ENCODE measurements around the gene KCNC1. TPM values are rescaled to one million over a fixed set of nuclear protein-coding genes. Genes with fewer than 3 reads are reported as not detected.
A peak's percentile ranks its signal among the peaks of the same experiment; 100 is the strongest.

KCNC1 gene
- total and polyA plus RNA-seq, 2 experiments from 2014 or later, result 0.11 TPM; not detected in 1

DNA sequence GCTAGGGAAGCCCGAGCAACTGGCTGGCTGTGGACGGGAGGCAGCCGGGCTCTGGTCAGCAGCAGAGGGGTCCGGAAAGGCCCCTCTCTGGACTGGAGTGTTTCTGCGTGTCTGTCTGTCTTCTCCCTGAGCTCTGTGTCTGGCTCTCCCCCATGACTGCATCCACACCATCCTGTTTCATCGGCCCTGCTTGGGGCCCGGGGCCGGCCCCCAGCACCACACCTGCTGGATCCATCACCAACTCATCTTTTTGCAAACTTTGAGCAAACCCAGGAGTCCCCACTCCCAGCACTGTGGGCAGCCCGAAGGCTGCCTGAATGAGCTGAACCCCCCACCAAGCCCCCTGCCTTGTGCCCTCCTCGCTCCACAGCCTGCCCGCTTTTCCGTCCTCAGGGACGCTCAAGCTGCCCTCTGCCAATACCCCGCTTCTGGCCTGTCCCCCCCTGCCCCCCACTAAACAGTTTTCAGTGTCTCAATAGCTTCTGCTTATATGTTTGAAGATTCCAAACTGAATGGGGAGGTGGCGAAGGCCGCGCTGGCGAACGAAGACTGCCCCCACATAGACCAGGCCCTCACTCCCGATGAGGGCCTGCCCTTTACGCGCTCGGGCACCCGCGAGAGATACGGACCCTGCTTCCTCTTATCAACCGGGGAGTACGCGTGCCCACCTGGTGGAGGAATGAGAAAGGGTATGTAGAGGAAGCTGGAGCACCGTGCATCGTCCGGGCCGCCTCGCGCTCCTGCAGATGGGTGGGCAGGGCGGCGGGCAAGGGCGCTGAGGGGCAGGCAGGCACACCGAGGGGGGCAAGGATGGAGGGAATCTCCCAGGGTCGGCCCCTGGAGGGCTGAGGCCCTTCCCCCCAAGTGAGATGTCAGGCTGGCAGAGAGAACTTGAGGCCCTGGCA is 44.6 kb downstream of the KCNC1 start:
- no peak for DNase-seq (ENCODE audit: low spot score)
- TF ChIP-seq REST (IDR thresholded peaks at IDR 0.05; ENCODE audit: unreplicated experiment) (no peak), EZH2phosphoT487 (IDR thresholded peaks at IDR 0.05; ENCODE audit: unreplicated experiment) (no peak), ZNF114 (CRISPR knock-in tag; IDR thresholded peaks at IDR 0.05) (no peak)
- Histone ChIP-seq H3K27me3 (ENCODE audit: insufficient read depth) (no peaks in the 10 kb centered on the region), H2AFZ (no peak overlapping the region), H3K4me2 (no peak overlapping the region), H3F3A (replicated peaks; ENCODE audit: low read depth) (no peaks in the 10 kb centered on the region), H3K4me3 (no peak overlapping the region), H3K27ac (ENCODE audit: low read depth) (no peak overlapping the region), H3K4me1 (ENCODE audit: insufficient read depth) (no peaks in the 10 kb centered on the region), H3K9me2 (ENCODE audit: insufficient read depth) (no peaks in the 10 kb centered on the region), H3K79me2 (replicated peaks; ENCODE audit: insufficient read depth) (no peaks in the 10 kb centered on the region), H3K36me3 (ENCODE audit: insufficient read depth) (no peaks in the 10 kb centered on the region), H4K20me1 (replicated peaks; ENCODE audit: insufficient read depth) (no peaks in the 10 kb centered on the region)
- no peak overlapping the region for H3K4me3 Mint-ChIP-seq
- no peaks in the 10 kb centered on the region for H3K9me3 Mint-ChIP-seq
- H3K27ac Mint-ChIP-seq, result no peak overlapping the region
- H3K4me1 Mint-ChIP-seq, result peaks cover 2% of the 10 kb centered on the region; the same call in 2 of the 3 replicates
- H3K36me3 Mint-ChIP-seq (ENCODE audit: low read depth), result no peaks in the 10 kb centered on the region
- no peak for ATAC-seq
- peaks cover 7% of the 10 kb centered on the region for H3K27me3 Mint-ChIP-seq (ENCODE audit: insufficient read depth, low read depth, poor library complexity)

DNA sequence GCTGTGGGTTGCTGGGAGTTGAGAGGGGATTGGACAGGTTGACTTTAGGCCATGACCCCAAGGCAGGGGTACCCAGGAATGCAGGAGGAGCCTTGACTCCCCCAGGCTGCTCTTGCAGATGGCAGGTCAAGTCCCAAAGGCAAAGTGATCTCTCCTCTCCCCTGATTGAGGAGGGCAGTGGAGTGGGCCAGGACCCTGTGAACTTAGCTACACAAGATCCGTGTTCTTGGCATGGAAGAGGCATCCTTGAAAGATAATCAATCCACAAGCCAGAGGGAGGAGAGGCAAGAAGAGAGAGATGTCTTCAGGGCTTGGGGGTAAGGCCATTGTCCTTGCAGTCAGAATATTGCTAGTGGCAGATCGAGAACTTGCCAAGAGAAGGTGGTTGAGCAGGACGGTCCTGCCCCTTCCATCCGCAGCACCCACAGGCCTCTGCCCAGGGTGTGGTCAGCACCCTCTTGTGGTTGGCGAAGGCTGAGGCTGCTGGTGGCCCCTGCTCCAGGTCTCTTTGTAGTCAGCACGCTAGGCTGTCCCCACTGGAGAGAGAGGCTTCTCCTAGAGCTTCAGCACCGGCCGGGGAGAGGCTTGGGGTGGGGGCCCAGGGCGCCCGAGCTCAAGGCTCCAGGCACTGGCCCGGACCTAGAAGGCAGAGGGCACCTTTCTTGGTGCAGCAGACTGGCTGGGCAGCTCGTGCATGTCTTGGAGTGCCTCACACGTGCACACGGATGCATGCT is 45.4 kb downstream of the KCNC1 start:
- Histone ChIP-seq H3K79me2 (replicated peaks; ENCODE audit: insufficient read depth) (no peaks in the 10 kb centered on the region), H3K4me1 (ENCODE audit: insufficient read depth) (no peaks in the 10 kb centered on the region), H3K27ac (ENCODE audit: low read depth) (no peak overlapping the region), H3K27me3 (ENCODE audit: insufficient read depth) (no peaks in the 10 kb centered on the region), H3F3A (replicated peaks; ENCODE audit: low read depth) (no peaks in the 10 kb centered on the region), H3K9me2 (ENCODE audit: insufficient read depth) (no peaks in the 10 kb centered on the region), H3K4me2 (no peak overlapping the region), H3K4me3 (no peak overlapping the region), H3K36me3 (ENCODE audit: insufficient read depth) (no peaks in the 10 kb centered on the region), H2AFZ (no peak overlapping the region), H4K20me1 (replicated peaks; ENCODE audit: insufficient read depth) (no peaks in the 10 kb centered on the region)
- no peak overlapping the region for H3K4me3 Mint-ChIP-seq
- no peak for DNase-seq (ENCODE audit: low spot score)
- peaks cover 6% of the 10 kb centered on the region for H3K27me3 Mint-ChIP-seq (ENCODE audit: insufficient read depth, low read depth, poor library complexity)
- TF ChIP-seq JUNB (IDR thresholded peaks at IDR 0.05; ENCODE audit: unreplicated experiment) (no peak), POLR2AphosphoS5 (IDR thresholded peaks at IDR 0.05; ENCODE audit: low read depth) (no peak), CREB1 (CRISPR knock-in tag; IDR thresholded peaks at IDR 0.05; ENCODE audit: low read depth) (no peak)
- TF ChIP-seq, protein P1, sequence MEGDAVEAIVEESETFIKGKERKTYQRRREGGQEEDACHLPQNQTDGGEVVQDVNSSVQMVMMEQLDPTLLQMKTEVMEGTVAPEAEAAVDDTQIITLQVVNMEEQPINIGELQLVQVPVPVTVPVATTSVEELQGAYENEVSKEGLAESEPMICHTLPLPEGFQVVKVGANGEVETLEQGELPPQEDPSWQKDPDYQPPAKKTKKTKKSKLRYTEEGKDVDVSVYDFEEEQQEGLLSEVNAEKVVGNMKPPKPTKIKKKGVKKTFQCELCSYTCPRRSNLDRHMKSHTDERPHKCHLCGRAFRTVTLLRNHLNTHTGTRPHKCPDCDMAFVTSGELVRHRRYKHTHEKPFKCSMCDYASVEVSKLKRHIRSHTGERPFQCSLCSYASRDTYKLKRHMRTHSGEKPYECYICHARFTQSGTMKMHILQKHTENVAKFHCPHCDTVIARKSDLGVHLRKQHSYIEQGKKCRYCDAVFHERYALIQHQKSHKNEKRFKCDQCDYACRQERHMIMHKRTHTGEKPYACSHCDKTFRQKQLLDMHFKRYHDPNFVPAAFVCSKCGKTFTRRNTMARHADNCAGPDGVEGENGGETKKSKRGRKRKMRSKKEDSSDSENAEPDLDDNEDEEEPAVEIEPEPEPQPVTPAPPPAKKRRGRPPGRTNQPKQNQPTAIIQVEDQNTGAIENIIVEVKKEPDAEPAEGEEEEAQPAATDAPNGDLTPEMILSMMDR (conservative IDR thresholded peaks at IDR 0.05; ENCODE audit: low read depth in 2 of 2), result peak in 1 of 2 experiments; percentile 43; a peak in 2 of 4 replicates
- peak; percentile 45 for ATAC-seq
- no peaks in the 10 kb centered on the region for H3K36me3 Mint-ChIP-seq (ENCODE audit: low read depth)
- H3K9me3 Mint-ChIP-seq, result no peaks in the 10 kb centered on the region
- H3K27ac Mint-ChIP-seq, result no peak overlapping the region
- H3K4me1 Mint-ChIP-seq, result peaks cover 2% of the 10 kb centered on the region; the same call in 2 of the 3 replicates

Measured in GM23338 (cell line).